Testis (tissue), 3 donors: ENCODE results near the gene MND1. TPM values are rescaled to one million over a fixed set of nuclear protein-coding genes. Genes with fewer than 3 reads are reported as not detected.

Experiments used
- DNase-seq: peaks from one replicate; pipeline ENCODE4 v3.0.0-alpha.2; 2019
- H3K27ac ChIP-seq, 2 donors: fragments of 200-600 bp; sonication (generic); one replicate each; pipeline ENCODE4 v1.5.1; 2019
- H3K27me3 ChIP-seq: fragments of 200-600 bp; sonication (generic); one replicate; pipeline ENCODE4 v1.5.1; 2019
- H3K36me3 ChIP-seq: fragments of 200-600 bp; sonication (generic); one replicate; pipeline ENCODE4 v1.5.1; 2017; ENCODE audit warnings: low read depth; ENCODE audit errors: missing control alignments
- H3K4me1 ChIP-seq: fragments of 200-600 bp; sonication (generic); one replicate; pipeline ENCODE4 v1.5.1; 2019
- H3K4me3 ChIP-seq, 2 donors: fragments of 200-600 bp; sonication (generic); one replicate each; pipeline ENCODE4 v1.5.1; 2017 to 2019
- H3K9me3 ChIP-seq: fragments of 200-600 bp; sonication (generic); one replicate; pipeline ENCODE4 v1.5.1; 2017
- POLR2A ChIP-seq: fragments of 450-650 bp; IDR thresholded peaks from one replicate; pipeline ENCODE4 v1.6.1; 2017; ENCODE audit warnings: antibody characterized with exemption, mild to moderate bottlenecking, moderate library complexity
- WGBS, 2 donors: methylation state at CpG; one replicate each; pipeline ENCODE4 v1.1.5; 2018; 5-methylcytosine and 5-hydroxymethylcytosine counted together
- intact Hi-C: fragments of 100-400 bp; cut with DNase I; formaldehyde crosslinking; loops from one replicate; pipeline ENCODE4 v1.15.1; 2023; ENCODE audit warnings: low total_unique reads
- polyA plus RNA-seq: library from polyadenylated mRNA; stranded (reverse); fragments of 350-450 nt; fragmentation: Illumina TruSeq; extraction: RNeasy Lipid Tissue Mini Kit (QIAGEN cat#74804); gene quantifications from one replicate; pipeline ENCODE4 v1.2.3, GENCODE V29; 2014; ENCODE audit warnings: low read depth, low replicate concordance; ENCODE audit not compliant: insufficient read depth
- total RNA-seq, 2 donors: library from RNA; depleted of rRNA; stranded (reverse); fragments of >200 nt; gene quantifications; one replicate each; pipeline ENCODE4 v1.2.3, GENCODE V29; 2016
- TF ChIP-seq, protein P1 (sequence below), 3 experiments: fragments of 450-650 bp in 2 of 3; fragments of 200-600 bp in 1 of 3; sonication (generic) in 1 of 3; IDR thresholded peaks; one replicate each; pipeline ENCODE4 v1.5.1; 2016 to 2019; ENCODE audit warnings: antibody characterized with exemption in 3 of 3, mild to moderate bottlenecking in 2 of 3, moderate library complexity in 1 of 3

The MND1 gene
- total and polyA plus RNA-seq, 3 donors from 2014 or later = 8.3 to 17.5 (median 11.4) TPM

DNA sequence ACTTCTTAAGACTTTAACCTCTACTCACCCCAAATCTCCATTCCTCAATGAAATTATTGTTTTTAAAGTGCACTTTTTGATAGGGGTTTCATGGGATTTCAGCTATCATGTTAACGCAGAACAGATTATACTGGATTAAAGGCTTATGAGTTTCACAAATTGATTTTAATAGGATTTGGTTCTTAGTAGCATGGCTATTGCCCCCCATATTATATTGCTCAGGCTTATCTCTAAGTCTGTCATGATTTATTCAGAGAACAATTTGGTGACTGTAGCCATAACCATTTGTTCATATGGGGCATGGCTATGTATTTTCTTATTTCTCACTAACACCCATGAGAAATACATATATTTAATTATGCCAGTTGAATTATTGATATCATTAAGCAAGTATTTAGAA lies 57.0 kb downstream of the MND1 start:
- intact Hi-C loops = no loop called here
- 93 to 95% methylated on average over 1 of the region's 1 CpG for WGBS, 2 donors
- TF ChIP-seq, protein P1, sequence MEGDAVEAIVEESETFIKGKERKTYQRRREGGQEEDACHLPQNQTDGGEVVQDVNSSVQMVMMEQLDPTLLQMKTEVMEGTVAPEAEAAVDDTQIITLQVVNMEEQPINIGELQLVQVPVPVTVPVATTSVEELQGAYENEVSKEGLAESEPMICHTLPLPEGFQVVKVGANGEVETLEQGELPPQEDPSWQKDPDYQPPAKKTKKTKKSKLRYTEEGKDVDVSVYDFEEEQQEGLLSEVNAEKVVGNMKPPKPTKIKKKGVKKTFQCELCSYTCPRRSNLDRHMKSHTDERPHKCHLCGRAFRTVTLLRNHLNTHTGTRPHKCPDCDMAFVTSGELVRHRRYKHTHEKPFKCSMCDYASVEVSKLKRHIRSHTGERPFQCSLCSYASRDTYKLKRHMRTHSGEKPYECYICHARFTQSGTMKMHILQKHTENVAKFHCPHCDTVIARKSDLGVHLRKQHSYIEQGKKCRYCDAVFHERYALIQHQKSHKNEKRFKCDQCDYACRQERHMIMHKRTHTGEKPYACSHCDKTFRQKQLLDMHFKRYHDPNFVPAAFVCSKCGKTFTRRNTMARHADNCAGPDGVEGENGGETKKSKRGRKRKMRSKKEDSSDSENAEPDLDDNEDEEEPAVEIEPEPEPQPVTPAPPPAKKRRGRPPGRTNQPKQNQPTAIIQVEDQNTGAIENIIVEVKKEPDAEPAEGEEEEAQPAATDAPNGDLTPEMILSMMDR (IDR thresholded peaks at IDR 0.05) = no peak
- no peak for TF ChIP-seq POLR2A
- no peaks in the 10 kb centered on the region for H3K27me3 ChIP-seq
- no peaks in the 10 kb centered on the region for H3K9me3 ChIP-seq
- no peaks in the 10 kb centered on the region for H3K4me1 ChIP-seq
- no peak overlapping the region for H3K27ac ChIP-seq
- H3K4me3 ChIP-seq = no peak overlapping the region
- DNase-seq = no peak
- no peaks in the 10 kb centered on the region for H3K36me3 ChIP-seq

DNA sequence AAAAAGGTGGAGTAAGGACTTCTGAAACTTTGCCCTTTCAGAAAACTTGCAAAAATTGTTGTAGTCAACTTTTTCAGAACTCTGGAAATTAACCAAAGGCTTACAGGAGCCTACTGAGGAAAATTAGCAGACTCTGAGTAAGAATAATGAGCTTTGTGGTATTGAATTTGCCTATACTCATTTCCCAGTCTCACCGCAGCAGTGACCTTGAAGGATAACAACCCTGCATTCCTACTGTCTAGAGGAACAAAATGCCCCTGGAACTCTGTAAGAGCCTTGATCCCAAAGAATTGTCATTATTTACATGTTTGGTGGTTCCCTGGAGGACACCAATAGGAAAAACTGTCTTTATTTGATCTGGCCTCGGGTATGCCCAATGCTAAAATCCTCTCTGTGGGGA lies 57.9 kb downstream of the MND1 start:
- Histone ChIP-seq H3K36me3 (no peaks in the 10 kb centered on the region), H3K4me3 (no peak overlapping the region), H3K4me1 (no peaks in the 10 kb centered on the region), H3K9me3 (no peaks in the 10 kb centered on the region), H3K27me3 (no peaks in the 10 kb centered on the region), H3K27ac (peak overlapping the region in 1 of 2 donors; percentile 9)
- intact Hi-C loops = no loop called here
- 39 to 41% methylated on average over 2 of the region's 2 CpGs for whole genome bisulfite sequencing, 2 donors
- TF ChIP-seq, protein P1 (IDR thresholded peaks at IDR 0.05) = no peak
- no peak for TF ChIP-seq POLR2A
- DNase-seq = no peak

DNA sequence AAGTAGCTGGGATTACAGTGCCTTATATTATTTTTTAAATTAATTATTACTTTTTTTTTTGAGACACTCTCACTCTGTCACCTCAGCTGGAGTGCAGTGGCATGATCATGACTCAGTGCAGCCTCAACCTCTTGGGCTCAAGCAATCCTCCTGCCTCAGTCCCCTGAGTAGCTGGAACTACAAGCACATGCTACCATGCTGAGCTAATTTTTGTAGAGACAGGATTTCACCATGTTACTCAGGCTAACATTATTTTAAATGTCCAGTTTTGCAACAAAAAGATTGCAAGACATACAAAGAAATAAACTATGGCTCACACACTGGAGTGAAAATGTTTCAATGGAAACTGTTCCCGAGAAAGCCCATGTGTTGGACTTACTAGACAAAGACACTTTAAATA lies 59.2 kb downstream of the MND1 start:
- no peak for DNase-seq
- Histone ChIP-seq H3K9me3 (no peaks in the 10 kb centered on the region), H3K4me3 (no peak overlapping the region), H3K4me1 (no peaks in the 10 kb centered on the region), H3K36me3 (no peaks in the 10 kb centered on the region), H3K27ac (no peak overlapping the region), H3K27me3 (no peaks in the 10 kb centered on the region)
- intact Hi-C loops = no loop called here
- no peak for TF ChIP-seq POLR2A
- TF ChIP-seq, protein P1 (IDR thresholded peaks at IDR 0.05) = no peak
- WGBS, 2 donors = 75 to 92% methylated on average over 1 of the region's 1 CpG

DNA sequence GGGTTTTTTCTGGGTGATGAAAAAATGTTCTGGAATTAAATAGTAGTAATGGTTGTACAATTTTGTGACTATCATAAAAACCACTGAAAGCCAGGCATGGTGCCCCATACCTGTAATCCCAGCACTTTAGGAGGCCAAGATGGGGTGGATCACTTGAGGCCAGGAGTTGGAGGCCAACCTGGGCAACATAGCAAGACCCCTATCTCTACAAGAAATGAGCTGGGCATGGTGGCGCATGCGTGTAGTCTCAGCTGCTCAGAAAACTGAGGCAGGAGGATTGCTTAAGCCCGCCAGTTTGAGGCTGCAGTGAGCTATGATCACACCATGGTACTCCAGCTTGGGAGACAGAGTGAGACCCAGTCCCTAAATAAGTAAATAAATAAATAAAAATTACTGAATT lies 63.4 kb downstream of the MND1 start:
- no peak for DNase-seq
- H3K36me3 ChIP-seq = no peaks in the 10 kb centered on the region
- intact Hi-C loops = no loop called here
- H3K4me1 ChIP-seq = no peaks in the 10 kb centered on the region
- no peak overlapping the region for H3K4me3 ChIP-seq
- H3K27me3 ChIP-seq = no peaks in the 10 kb centered on the region
- 94 to 96% methylated on average over 3 of the region's 3 CpGs for WGBS, 2 donors
- no peaks in the 10 kb centered on the region for H3K9me3 ChIP-seq
- H3K27ac ChIP-seq = no peak overlapping the region
- no peak for TF ChIP-seq POLR2A
- TF ChIP-seq, protein P1 (IDR thresholded peaks at IDR 0.05) = no peak

DNA sequence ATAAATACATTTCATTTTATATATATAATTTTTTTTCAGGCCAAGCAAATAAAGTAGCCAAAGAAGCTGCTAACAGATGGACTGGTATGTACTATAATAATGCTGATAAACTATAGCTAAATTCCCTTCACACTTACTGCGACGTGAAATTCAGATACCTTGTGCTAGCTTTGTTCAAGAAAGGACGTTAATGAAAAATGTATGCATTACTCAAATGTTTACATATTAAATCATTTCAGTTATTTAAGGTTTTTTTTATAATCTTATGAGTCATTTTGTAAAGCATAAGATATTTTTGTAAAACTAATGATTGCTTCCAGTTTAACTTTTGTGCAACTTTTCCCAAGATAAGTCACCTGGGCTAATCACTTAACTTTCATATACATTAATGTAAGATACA lies 64.4 kb downstream of the MND1 start:
- TF ChIP-seq, protein P1 (IDR thresholded peaks at IDR 0.05) = no peak
- TF ChIP-seq POLR2A = no peak
- intact Hi-C loops = no loop called here
- Histone ChIP-seq H3K4me1 (no peaks in the 10 kb centered on the region), H3K27ac (no peak overlapping the region), H3K27me3 (no peaks in the 10 kb centered on the region), H3K4me3 (no peak overlapping the region), H3K36me3 (no peaks in the 10 kb centered on the region), H3K9me3 (no peaks in the 10 kb centered on the region)
- WGBS, 2 donors = 87 to 90% methylated on average over 3 of the region's 3 CpGs
- no peak for DNase-seq
